ENCODE measurements around the gene CD69. TPM values are rescaled to one million over a fixed set of nuclear protein-coding genes. Genes with fewer than 3 reads are reported as not detected.

CD69 gene
- total RNA-seq, 4 donors from 2014 or later = 4.2 to 13.5 (median 7.4) TPM

DNA sequence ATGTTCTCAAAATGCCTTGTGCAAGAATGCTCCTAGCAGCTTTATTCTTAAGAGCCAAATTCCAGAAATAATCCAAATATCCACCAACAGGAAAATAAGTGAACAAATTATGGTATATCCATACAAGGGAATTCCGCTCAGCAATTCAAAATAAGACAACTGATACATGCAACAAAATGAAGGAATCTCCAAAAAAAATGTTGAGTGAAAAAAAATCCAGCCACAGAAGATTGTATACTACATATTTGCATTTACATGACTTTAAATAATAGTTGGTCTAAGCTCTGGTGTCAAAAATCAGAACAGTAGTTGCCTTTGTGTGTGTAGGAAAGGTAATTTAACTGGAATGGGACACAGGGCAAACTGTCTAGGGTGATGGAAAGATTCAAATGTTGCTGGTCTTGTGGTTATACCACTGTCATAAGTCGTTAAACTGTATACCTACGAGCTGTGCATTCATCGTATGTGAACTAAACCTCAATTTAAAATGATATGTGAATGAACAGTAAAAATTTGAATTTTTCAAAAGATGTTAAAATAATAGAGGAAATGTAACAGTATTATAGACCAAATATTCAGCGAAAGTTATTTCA is 3.2 kb downstream of the CD69 start:
- no peak for TF ChIP-seq POLR2A (IDR thresholded peaks at IDR 0.05)
- TF ChIP-seq EP300 (IDR thresholded peaks at IDR 0.05) = no peak
- TF ChIP-seq, protein P1, sequence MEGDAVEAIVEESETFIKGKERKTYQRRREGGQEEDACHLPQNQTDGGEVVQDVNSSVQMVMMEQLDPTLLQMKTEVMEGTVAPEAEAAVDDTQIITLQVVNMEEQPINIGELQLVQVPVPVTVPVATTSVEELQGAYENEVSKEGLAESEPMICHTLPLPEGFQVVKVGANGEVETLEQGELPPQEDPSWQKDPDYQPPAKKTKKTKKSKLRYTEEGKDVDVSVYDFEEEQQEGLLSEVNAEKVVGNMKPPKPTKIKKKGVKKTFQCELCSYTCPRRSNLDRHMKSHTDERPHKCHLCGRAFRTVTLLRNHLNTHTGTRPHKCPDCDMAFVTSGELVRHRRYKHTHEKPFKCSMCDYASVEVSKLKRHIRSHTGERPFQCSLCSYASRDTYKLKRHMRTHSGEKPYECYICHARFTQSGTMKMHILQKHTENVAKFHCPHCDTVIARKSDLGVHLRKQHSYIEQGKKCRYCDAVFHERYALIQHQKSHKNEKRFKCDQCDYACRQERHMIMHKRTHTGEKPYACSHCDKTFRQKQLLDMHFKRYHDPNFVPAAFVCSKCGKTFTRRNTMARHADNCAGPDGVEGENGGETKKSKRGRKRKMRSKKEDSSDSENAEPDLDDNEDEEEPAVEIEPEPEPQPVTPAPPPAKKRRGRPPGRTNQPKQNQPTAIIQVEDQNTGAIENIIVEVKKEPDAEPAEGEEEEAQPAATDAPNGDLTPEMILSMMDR (IDR thresholded peaks at IDR 0.05) = no peak
- no peak overlapping the region for H3K4me3 ChIP-seq
- 76 to 90% methylated on average over 5 of the region's 5 CpGs for WGBS, 2 donors
- H3K9me3 ChIP-seq = no peaks in the 10 kb centered on the region
- no peaks in the 10 kb centered on the region for H3K36me3 ChIP-seq
- no peak for DNase-seq (ENCODE audit: low spot score in 2 of 2)
- no peaks in the 10 kb centered on the region for H3K27me3 ChIP-seq
- no peaks in the 10 kb centered on the region for H3K4me1 ChIP-seq
- H3K27ac ChIP-seq = no peak overlapping the region

DNA sequence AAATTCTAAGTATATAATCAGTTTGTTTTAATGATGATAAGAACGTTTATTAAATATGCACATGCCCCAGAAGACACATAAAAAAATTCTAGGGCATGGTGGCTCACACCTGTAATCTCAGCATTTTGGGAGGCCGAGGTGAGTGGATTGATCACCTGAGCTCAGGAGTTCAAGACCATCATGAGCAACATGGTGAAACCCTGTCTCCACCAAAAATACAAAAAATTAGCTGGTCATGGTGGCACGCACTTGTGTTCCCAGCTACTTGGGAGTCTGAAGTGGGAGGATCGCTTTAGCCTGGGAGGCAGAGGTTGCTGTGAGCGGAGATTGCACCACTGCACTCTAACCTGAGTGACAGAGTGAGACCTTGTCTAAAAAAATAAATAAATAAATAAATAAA is 4.0 kb downstream of the CD69 start:
- no peak overlapping the region for H3K4me3 ChIP-seq
- H3K27me3 ChIP-seq = no peaks in the 10 kb centered on the region
- no peak for DNase-seq (ENCODE audit: low spot score in 2 of 2)
- H3K9me3 ChIP-seq = no peaks in the 10 kb centered on the region
- TF ChIP-seq, protein P1 (IDR thresholded peaks at IDR 0.05) = no peak
- TF ChIP-seq EP300 (IDR thresholded peaks at IDR 0.05) (no peak), POLR2A (IDR thresholded peaks at IDR 0.05) (no peak)
- H3K27ac ChIP-seq = no peak overlapping the region
- 91 to 92% methylated on average over 5 of the region's 5 CpGs for WGBS, 2 donors
- no peaks in the 10 kb centered on the region for H3K4me1 ChIP-seq
- H3K36me3 ChIP-seq = no peaks in the 10 kb centered on the region

DNA sequence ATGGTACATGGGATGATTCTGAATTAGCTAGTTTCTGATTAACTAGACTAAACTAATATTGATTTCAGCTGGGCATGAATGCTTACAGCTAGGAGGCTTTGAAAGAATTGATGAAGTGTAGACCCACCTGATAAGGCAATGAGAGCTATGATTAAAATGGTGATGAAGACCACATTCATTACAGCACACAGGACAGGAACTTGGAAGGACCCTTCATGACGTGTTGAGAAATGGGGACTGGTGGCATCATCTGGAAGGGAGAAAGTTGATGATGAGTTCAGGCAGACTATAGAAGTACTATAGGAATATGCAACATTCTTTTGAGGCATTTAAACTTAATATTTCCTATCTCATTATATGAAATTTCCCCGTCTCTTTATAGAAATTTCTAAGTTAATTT is 4.5 kb downstream of the CD69 start:
- TF ChIP-seq EP300 (IDR thresholded peaks at IDR 0.05) (no peak), POLR2A (IDR thresholded peaks at IDR 0.05) (no peak)
- TF ChIP-seq, protein P1 (IDR thresholded peaks at IDR 0.05) = no peak
- peaks cover 0 to 4% (median 0%) of the 10 kb centered on the region in 4 donors for H3K4me1 ChIP-seq
- DNase-seq (ENCODE audit: low spot score in 2 of 2) = no peak
- no peak overlapping the region for H3K27ac ChIP-seq
- H3K27me3 ChIP-seq = no peaks in the 10 kb centered on the region
- 85 to 94% methylated on average over 2 of the region's 2 CpGs for WGBS, 2 donors
- no peaks in the 10 kb centered on the region for H3K36me3 ChIP-seq
- H3K9me3 ChIP-seq = no peaks in the 10 kb centered on the region
- H3K4me3 ChIP-seq = no peak overlapping the region

DNA sequence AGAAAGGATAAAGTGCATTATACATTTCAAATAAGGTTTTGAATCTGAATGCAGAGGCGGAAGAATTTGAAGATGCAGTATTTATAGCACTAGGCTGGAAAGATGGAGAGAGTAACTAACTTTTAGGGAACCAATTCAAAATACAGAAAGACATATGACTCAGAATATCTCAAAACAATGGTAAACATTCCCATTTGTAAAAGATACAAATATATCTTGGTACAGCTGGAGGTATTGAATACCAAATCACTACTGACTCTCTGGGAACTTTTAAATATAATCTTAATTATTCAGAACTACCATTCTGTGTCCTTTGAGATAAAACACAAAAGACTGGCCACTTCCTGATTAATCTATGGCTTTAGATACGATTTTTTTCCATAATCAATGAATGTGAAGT is 5.1 kb downstream of the CD69 start:
- DNase-seq (ENCODE audit: low spot score in 2 of 2) = no peak
- Histone ChIP-seq H3K4me3 (no peak overlapping the region), H3K27me3 (no peaks in the 10 kb centered on the region), H3K9me3 (no peaks in the 10 kb centered on the region), H3K36me3 (no peaks in the 10 kb centered on the region), H3K27ac (no peak overlapping the region), H3K4me1 (peaks cover 0 to 10% (median 0%) of the 10 kb centered on the region in 4 donors)
- 76 to 77% methylated on average over 2 of the region's 2 CpGs for WGBS, 2 donors
- TF ChIP-seq, protein P1 (IDR thresholded peaks at IDR 0.05) = no peak
- no peak for TF ChIP-seq EP300 (IDR thresholded peaks at IDR 0.05)
- no peak for TF ChIP-seq POLR2A (IDR thresholded peaks at IDR 0.05)

DNA sequence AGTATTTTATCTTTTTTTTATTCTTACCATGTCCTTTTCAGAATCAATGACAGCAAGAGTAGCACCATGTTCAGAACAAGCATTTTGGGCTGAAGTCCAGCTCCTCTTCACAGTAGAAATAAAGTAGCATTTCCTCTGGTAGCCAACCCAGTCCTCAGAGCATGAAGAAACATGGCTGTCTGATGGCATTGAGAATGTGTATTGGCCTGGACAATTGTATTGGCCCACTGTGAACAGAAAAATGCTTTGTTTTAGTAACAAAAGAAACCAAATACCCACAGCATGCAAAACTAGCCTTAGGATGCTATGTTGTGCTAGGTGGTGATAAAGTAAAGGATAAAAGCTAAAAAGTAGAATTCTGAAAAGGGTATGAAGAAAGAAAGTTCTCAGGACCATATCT is 5.7 kb downstream of the CD69 start:
- no peak overlapping the region for H3K4me3 ChIP-seq
- no peaks in the 10 kb centered on the region for H3K9me3 ChIP-seq
- DNase-seq (ENCODE audit: low spot score in 2 of 2) = no peak

More for the DNA sequence above, 5.7 kb downstream of the CD69 start:
- H3K27ac ChIP-seq = no peak overlapping the region
- H3K36me3 ChIP-seq = no peaks in the 10 kb centered on the region
- TF ChIP-seq, protein P1 (IDR thresholded peaks at IDR 0.05) = no peak
- TF ChIP-seq POLR2A (IDR thresholded peaks at IDR 0.05) (no peak), EP300 (IDR thresholded peaks at IDR 0.05) (no peak)
- no peaks in the 10 kb centered on the region for H3K27me3 ChIP-seq
- H3K4me1 ChIP-seq = peaks cover 0 to 14% (median 0%) of the 10 kb centered on the region in 4 donors
